Adrenal gland (tissue), 5 donors: ENCODE results near the gene PIK3CG.

Experiments
- CTCF ChIP-seq, 6 experiments: fragments of 450-650 bp in 4 of 6; fragments of 200-600 bp in 2 of 6; sonication (generic) in 1 of 6; IDR thresholded peaks; 1 replicate in 5 of 6; 2 replicates in 1 of 6; pipeline versions ENCODE4 v1.5.1 to v1.8.0; 2016 to 2021; ENCODE audit warnings: antibody characterized with exemption in 6 of 6, mild to moderate bottlenecking in 2 of 6, moderate library complexity in 1 of 6
- POLR2A ChIP-seq, 2 donors: fragments of 450-650 bp; IDR thresholded peaks; one replicate each; pipeline ENCODE4 v1.6.1; 2017; ENCODE audit warnings: antibody characterized with exemption in 2 of 2, mild to moderate bottlenecking in 2 of 2, moderate library complexity in 1 of 2
- donor health status: DM: no; HTN: no; CAD: no.

- TF ChIP-seq CTCF (IDR thresholded peaks at IDR 0.05) (peak; percentile 51 to 89 (median 78)), POLR2A (IDR thresholded peaks at IDR 0.05) (no peak)
These were observed 82.2 kb downstream of the PIK3CG start for GRCh38 chr7:106947244-106947728.
